COLO668 (cell line): ENCODE data around the gene CYP4V2.

Experiments used
- DNase-seq: peaks from one replicate; lab custom pipeline; 2025; ENCODE audit not compliant: unreplicated experiment; lab: John Stamatoyannopoulos, UW

Gene CYP4V2

DNA sequence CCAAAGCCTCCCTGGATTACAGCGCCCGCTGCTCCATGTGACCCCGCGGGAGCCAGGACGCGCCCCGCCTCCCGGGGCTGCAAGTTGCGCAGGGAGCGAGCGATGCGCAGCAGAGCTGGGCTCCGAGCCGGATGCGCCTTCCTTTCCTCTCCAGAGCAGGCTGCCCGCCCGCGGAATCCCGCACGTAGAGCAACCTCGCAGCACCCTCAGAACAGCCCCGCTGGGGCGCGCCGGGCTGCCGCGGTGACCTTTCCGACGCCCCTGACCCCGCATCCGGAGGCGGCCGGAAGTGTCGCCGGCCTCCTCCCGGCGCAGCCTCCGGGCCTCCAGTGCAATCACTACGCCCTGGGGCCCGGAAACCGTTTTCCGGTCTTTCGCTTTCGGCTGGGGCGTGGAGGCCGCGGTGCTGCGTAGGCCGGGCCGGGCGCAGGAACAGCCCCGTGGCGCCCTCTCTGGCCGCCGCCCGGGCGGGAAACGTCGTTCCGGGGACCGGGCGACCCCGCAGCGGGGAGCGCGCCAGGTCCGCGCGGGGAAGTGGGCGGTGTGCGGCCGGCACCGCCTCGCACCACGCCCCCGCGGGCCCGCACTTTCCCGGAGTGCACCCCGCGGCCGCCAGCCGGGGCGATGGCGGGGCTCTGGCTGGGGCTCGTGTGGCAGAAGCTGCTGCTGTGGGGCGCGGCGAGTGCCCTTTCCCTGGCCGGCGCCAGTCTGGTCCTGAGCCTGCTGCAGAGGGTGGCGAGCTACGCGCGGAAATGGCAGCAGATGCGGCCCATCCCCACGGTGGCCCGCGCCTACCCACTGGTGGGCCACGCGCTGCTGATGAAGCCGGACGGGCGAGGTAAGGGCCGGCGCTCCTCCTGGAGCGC lies at the start of gene CYP4V2:
Gene CYP4V2, plus strand, starts transcription at position 368 of the 866 bp plus-strand sequence. Its CDS starts 257 bp downstream, at position 625.
- DNase-seq: peak; percentile 89

DNA sequence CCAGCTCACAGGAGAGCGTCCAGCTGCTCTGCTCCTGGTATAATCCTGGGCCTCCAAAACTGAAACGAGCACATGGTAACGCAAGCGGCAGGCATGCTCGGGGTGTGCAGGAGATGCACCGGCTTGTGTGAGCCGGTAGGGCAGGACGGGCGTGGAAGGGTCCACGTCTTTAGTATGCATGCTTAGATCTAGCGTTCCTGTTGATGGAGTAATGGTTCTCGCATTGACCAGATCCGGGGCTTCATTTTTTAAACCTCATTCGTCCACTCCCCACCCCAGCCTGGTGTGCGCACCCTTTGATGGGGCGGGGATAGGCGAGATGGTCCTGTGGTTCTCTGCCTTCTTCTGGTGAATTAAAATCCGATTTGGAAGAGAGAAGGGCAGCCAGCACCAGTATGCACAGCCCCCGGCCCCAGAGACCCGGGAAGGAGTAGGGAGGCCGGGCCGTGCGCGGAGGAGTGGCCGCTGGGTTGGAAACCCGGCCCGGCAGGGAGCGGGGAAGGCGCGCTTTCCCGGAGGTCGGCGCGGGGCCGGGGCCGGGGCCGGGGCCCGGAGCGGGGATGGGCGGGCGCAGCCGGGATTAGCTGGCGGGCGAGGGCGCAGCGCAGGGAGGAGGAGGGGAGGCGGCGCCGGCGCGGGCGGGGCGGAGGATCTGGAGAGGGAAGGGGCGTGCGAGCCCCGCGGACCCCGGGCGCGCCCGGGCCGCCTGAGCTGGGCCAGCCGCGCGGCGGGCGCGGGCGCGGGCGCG lies 47.0 kb upstream of the CYP4V2 start:
- DNase-seq: peak; percentile 62

DNA sequence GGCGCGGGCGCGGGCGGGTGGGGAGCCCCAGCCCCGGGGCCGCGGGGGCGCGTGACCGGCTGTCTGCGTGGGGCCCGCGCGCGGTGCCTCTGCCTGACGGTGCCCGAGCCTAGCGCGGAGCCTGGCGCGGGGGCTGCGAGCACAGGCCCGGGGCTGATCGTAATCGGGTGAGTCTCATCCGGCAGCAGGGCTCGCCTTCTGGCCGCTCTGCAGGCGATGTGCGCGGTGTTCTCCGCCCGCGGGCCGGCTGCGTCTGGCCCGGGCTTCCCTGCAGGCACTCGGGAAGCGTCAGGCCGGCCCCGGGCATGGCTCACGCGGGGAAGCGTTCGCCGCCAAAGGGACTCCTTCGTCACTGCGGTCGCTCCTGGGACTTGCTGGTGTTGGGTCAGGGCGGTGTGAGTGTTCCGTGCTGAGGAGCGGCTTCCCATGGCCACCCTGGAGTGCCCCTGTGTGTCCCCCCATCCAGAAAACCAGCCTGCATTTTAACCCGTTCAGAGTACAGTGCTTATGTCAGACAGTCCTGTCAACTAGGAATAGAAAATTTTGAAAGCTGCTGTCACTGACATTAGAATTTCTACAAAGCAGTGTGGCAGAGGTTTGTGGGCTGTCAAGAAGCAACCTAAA lies 46.3 kb upstream of the CYP4V2 start:
- peak; percentile 62 for DNase-seq

DNA sequence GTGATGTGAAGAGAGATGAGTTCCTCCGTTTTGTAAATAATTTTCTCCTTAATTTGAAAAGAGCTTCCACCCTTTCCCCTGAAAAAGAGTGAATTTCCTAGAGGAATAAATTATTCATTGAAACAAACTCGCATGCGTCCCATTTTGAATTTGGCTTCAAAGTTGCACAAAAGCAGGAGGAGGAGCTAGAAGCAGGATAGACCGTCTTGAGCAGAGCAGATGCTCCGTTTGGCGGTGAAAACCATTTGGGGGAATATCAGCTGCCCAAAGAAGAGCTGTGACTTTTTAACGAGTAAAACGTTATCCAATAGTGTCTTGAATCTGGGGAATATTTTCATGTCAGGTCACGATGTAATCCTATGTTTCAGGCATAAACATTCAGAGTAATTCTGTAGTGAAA lies 44.9 kb upstream of the CYP4V2 start:
- no peak for DNase-seq

DNA sequence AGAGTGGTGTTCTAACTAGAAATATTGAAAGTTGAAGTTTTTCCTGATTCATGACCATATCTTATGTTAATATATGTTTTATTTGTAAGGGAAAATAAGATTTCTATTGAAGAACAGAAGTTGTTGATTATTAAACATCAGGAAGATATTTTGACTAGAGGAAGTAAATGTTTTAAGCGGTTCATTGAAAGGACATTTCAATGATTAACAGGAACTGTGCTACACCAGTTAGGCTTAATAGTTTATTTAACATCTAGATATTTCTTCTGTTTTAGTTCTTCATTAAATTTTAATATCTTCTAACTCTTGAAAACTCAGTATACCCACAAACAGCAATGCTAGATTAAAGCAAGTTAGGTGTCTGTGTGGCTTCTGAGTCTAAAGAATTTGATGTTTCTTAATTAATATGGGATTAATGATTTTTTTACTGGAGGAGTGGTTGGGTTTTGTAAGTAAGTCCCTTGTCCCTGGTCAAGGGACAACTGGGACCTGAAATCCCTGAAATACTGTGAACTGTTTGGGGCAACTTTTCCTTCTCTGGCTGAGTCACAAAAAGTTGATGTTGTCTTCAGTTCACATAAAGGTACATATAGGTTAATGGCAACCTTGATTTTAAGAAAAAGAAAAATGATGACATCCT lies 42.9 kb upstream of the CYP4V2 start:
- DNase-seq: no peak

DNA sequence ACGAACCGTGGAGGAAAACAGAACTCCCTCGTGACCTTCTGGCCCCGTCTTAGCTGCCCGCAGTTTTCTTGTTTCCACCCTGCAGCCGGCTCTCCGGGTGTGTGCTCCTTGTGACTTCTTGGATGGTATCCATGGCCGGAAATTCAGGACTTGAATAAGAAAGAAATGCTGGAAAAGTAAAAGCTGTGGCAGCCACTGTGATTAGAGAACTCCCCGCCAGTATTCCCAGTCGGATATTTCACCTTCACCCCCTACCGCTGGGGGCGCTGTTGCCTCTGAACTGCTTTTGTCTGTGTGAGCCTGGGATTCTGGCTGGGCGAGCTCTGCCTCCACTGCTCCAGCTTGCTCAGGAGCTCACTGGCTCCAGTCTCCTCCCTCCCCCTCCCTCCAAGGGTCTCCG lies 41.5 kb upstream of the CYP4V2 start:
- peak; percentile 18 for DNase-seq

DNA sequence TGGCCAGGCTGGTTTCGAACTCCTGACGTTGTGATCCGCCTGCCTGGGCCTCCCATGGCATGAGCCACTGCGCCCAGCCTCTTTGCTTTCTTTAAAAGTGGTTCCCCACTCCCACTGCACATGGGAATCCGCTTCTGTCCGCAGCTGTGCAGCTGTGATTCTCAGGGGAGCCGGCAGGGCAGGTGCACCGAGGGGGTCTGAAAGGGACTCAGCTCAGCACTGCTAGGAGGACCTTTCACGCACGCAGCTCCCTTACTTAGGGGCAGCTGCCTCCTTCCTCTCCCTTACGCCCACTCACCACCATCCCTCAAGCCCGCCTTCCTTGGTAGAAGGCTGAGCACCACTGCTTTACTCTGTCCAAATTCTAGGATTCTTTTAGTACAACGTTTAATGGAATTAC lies 40.4 kb upstream of the CYP4V2 start:
- no peak for DNase-seq

DNA sequence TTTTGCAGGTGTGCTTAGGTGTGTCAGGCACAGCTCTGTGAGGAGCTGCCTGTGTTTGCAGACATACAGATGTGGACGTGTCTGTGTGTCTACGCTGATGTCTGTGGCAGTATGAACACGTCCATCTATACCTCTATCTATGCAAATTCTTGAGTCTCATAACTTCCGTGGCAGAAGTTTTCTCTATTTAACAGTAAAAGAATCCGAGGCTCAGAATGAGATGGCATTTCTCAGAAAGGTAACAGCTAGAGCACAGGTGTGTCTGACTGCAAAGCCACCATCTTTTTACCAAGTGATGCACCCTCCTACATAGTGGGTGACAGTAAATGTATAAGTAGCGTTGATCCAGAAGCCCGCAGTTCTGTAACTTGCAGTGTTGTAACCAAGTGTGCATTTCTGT lies 39.9 kb upstream of the CYP4V2 start:
- DNase-seq: no peak

DNA sequence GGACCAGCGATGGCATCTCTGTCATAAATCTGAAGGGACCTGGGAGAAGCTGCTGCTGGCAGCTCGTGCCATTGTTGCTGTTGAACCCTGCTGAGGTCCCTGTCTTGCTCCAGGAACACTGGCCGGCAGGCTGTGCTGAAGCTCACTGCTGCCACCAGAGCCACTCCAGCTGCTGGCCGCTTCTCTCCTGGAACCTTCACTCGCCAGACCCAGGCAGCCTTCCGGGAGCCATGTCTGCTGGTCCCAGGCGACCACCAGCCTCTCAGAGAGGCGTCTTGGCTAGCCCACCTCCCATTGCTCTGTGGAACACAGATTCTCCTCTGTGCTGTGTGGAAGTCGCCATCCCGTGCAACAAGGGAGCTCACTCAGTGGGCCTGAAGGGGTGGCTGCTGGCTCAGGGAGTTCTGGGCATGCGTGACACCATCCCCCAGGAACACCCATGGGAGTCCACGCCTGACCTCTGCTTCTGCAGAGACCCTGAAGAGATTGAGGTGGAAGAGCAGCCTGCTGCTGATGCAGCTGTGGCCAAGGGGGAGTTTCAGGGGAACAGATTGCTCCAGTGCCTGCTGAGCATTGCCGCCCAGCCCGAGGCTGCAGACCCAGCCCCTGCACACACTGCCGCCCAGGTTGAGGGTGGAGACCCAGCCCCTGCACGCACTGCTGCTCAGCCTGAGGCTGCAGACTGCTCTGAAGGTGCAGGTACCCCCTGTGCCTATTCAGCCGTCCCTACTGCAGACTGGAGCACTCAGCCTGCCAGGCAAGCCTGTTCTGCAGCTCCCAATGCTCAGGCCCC lies 33.1 kb upstream of the CYP4V2 start:
- no peak for DNase-seq

DNA sequence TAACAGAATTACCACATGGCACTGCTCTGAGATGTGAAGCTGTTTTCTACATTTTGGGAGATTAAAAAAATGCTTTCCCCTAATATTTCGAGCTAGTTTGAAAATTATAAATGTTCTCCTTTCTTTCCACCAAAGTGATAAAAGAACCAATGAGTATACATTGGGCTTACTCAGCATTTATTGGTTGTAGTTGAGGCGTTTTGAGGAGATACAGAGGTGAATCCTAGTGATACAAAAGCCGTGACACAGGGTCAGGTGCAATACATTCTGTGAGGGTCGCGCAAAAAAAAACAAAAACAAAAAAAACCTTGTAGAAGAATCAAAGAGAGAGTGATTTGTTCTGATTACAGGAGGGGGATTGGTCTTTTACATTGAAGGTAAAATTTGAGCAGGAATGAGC lies 32.4 kb upstream of the CYP4V2 start:
- no peak for DNase-seq

DNA sequence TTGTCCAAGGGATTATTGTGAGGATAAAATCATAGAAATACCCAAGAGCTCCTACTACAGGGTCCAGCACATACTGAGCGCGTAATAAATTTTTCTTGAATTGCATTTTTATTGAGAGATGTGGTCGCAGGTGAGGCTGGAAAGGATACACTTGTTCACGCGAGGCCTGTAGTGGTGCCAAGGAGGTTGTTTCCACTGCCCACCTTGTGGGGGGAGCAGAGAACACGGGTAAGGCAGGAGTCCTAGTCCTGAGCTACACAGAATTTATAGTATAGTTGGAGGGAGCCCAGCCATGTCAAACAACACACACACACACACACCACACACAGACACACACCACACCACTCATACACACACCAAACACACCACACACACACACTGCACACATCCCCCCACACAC lies 31.8 kb upstream of the CYP4V2 start:
- no peak for DNase-seq

DNA sequence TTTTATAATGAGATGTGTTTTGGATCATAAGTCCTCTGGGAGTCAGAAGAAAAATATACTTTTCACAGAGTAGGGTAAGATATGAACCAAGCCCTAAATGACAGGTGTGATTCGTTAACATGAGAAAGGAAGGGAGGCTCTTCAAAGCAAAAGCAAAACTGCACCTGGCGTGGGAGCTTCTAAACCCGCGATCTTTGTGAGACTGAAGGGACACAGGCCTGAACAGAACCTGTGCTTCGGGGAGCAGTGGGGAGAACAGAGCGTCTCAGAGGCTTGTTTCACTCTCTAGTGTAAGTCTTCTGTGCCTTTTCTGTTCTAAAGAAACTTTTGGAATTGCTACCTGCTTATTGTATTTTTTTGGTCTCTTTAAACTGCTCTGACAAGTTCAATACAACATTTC lies 30.2 kb upstream of the CYP4V2 start:
- peak; percentile 79 for DNase-seq

DNA sequence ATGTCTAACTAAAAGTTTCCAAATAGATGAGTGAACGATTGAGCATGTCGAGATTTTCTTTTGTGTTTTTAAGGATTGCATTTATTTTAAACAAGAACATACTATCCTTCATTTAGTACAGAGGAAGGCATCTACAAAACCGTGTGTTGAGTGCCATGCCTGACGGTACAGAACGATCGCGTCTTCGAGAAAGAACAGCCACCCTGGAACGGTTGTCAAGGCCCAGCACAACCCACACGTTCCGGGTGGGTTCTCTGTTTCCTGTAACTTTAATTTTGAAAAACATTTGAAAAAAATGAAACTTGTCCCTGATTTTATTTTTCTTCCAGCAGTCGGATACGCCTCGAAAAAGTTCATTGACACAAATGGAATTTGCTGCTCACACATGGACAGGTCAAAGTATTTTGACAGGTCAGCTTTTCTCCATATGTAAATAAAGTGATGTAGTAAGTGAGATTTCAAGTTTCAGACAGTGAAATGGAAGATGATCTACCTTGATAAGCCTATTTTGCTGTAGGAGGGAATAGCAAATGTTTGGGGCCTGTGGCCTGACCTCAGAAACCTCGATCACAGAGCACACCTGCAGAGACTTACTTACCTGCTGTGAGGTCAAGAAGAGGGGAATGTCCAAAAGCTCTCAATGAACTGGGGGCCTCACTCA lies 24.4 kb upstream of the CYP4V2 start:
- no peak for DNase-seq

DNA sequence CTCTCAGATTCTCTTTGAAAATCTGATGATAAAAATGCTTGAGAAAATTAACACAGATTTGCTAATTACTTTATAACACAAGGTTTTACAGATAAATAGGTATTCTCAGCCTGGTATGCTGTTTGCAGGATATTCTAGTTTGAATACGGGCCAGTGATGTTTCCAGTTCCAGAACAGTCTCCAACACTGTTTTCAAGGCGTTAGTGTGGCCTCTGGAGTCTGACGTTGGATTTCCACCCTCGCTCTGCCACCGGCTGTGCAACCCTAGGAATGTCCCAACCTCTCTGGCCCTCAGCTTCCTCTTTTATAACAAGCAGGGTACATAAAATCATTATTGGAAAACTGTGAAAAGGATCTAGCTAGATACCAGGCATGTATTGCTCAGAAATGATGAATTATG lies 23.8 kb upstream of the CYP4V2 start:
- DNase-seq: no peak

DNA sequence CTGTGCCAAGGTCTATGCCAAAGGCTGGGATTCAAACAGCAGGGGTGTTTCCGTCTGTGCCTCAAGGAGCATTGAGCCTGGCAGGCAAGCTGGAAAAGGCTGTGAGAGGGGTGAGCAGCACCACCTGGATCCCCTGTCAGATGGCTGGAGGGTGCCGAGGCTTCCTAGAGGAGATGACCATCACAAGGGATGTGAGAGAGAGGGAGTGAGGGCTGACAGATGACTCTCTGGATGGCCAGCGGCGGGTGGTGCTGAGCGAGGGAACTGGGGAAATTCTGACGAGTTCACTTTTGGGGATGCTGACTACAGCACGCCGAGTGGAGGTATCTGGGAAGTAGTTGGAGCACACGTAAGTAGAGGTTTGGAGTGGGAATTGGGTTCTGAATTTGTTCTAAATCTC lies 22.6 kb upstream of the CYP4V2 start:
- DNase-seq: no peak

DNA sequence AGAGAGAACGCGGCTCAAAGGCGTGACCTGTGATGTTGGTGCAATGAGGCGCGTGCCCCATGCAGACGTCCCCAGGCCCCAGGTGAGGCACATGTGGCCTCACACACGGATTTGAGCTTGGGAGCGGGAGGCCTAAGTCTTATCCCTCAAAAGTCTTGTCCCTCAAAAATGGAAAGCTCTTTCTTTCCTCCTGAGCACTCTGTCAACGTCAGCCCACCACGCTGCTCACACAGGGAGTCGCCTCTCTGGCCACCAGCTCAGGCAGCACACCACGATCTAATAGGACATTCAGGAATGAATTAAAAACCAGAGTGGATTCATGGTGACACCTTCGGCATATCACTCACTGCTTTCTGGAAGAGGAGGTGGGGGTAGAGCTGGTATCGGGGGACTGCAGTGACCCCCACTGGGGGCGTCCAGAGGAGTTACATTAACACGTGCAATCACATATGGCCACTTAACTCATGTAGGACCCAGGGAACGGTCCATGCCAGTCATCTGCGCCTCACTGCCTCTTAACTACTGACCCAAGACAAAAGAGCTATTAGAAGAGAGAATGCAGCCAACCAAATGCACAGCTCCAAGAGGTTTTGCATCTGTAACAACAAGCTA lies 21.9 kb upstream of the CYP4V2 start:
- DNase-seq: no peak

DNA sequence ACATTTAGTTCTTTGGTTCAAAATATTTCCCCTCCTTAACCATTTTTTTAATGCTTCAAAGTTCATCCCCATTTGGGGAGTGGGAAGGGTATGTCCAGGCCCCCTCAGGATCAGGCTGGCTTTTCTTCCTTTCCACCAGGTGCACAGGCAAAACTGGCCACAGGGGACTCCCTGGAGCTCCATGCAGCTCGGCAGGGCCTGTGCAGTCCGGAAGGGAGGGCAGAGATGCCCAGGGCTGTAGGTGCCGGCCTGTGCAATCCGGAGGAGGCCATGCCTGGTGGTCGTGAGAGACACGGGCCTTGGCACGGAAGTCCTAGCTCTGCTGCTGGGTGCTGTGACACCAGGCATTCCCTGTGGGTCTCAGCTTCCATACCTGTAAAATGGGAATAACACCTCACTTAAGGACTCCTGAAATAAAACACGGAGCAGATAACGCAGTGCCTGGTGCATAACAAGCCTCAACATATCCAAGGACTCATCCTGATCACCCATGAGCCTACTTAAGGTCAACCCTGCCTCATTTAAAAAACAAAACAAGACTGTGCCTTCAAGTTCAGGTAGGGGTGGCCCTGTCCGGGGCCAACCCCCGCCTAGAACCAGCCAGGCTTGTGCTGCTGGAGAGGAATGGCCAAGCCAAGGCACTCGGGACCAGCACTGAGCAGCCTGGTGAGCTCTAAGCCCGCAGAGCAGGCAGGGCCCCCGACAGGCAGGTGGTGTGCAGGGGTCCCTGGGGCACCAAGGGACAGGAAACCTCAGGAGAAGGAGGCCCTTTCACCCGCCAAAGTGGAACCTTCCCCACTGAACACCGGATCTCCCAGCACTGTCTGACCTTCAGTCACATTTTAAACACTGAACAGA lies 21.2 kb upstream of the CYP4V2 start:
- no peak for DNase-seq

DNA sequence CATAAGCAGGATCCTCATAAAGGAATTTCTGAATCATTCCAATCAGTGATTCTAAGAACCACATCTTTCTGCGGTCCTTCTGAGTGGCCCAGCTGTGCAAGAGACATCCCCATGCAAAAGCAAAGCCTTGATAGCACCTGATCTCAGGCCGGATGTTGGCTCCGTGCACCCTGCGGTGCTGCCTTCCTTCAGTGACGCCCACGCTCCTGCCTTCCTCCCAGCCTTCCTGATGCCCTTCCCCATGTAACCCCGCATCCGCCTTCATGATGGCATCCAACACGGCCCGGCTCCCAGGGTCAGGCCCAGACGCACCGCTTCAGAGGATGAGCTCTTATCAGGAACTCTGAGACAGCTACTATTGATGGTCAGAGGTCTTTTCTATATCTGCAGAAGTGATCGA lies 20.4 kb upstream of the CYP4V2 start:
- no peak for DNase-seq

DNA sequence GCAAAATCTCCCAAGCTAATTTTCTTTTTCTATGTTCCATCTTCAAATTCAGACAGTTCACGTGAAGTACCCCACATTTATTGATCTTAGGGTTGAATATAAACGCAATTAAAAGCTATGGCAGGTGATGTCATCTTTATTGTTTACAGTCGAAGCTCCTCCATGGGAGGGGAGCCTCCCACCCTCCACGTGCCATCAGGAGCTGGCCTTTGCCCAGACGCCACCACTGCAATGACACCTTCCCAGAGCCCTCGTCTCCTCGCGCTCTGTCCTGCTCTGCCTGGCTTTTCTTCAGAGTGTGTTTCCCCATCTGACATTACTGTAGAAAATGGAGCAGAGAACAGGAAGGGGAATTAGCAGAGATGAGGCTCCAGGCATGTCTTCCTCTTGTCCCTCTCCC lies 18.8 kb upstream of the CYP4V2 start:
- peak; percentile 60 for DNase-seq
